ENCODE measurements around the gene CD151.

DNA sequence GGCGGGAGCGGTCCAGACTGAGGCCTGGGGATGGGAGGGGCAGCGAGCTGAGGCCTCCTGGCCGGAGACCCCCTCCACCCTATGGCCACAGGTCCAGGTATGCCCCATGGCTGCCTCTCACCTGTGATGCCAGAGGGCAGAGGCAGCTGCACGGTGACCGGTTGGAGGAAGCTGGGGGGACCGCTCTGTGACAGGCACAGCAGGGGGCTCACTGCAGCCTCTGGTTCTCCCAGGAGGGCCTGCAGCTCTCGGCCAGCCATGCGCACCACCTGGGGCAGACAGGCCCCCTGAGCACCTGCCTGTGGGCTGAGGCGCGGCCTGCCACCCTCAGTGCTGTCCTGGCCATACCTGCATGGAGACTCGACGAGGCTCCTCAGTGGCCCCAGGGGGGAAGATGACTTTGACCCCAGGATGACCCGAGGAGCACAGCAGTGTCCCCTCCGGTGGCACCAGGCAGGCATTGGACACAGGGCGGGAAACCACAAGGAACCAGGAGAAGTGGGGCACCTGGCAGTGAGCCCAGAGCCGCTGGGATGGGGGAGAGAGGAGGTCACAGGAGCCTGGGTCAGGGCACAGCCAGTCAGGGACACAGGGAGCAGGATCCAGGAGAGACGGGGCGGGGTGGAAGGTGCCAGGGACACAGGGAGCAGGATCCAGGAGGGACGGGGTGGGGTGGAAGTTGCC is 31.5 kb upstream of the CD151 start:
- no peak for TF ChIP-seq CTCF (optimal IDR thresholded peaks at IDR 0.05 in 1 of 3, IDR thresholded peaks at IDR 0.05 in 1 of 3, conservative IDR thresholded peaks at IDR 0.05 in 1 of 3; ENCODE audit: extremely low read depth in 1 of 3, insufficient read depth in 2 of 3, low read length in 3 of 3)
- TF ChIP-seq EZH2 (IDR thresholded peaks at IDR 0.05; ENCODE audit: low read length): no peak
